GM10266 (cell line): ENCODE data around the gene SEMA4C.

Experiments
- DNase-seq: peaks from one replicate; pipeline ENCODE4 v3.0.0; 2012; ENCODE audit errors: extremely low spot score
- TF ChIP-seq, protein P1 (sequence below): IDR thresholded peaks from 2 replicates; pipeline ENCODE4 v1.5.1; 2012; ENCODE audit warnings: mild to moderate bottlenecking, low read depth; ENCODE audit not compliant: control insufficient read depth, insufficient read depth; ENCODE audit errors: missing control alignments

Gene SEMA4C

DNA sequence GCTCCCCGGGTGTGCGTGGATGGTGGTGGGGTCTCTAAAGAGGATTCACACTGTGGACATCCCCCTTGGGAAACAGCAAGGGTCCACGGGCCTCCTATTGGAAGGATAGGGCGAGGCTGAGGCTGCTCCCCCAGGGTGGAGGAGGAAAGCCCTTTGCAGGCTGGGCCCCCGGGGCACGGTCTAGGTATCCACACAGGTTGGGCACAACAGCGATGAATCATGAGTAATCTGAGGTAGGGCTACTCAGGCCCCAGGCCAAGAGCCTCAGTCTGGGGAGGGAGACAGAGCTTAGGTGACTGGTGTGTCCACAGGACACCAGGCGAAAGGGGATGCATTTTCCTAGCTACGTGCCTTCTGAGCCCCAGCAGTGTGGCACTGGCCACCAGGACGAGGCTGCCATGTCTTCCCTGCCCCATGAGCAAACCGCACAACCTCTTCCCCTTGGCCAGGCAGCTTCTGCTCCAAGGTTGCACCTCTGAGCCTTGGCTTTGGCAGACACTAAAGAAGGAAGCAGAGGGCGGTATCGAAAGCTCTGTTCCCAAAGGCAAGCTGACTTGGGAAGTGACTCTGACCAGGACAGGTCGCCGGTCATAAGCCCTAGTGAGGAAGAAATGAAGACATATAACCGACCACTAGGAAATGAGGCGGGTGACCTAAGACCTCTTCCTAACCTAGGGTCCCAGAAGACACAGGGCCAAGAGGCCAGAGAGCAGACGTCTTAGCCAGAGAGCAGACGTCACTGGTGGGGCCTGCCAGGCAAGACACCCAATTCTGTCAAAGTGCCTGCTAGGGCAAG, 14.6 kb upstream of the SEMA4C start:
- no peak for DNase-seq
- TF ChIP-seq, protein P1, sequence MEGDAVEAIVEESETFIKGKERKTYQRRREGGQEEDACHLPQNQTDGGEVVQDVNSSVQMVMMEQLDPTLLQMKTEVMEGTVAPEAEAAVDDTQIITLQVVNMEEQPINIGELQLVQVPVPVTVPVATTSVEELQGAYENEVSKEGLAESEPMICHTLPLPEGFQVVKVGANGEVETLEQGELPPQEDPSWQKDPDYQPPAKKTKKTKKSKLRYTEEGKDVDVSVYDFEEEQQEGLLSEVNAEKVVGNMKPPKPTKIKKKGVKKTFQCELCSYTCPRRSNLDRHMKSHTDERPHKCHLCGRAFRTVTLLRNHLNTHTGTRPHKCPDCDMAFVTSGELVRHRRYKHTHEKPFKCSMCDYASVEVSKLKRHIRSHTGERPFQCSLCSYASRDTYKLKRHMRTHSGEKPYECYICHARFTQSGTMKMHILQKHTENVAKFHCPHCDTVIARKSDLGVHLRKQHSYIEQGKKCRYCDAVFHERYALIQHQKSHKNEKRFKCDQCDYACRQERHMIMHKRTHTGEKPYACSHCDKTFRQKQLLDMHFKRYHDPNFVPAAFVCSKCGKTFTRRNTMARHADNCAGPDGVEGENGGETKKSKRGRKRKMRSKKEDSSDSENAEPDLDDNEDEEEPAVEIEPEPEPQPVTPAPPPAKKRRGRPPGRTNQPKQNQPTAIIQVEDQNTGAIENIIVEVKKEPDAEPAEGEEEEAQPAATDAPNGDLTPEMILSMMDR, result no peak

DNA sequence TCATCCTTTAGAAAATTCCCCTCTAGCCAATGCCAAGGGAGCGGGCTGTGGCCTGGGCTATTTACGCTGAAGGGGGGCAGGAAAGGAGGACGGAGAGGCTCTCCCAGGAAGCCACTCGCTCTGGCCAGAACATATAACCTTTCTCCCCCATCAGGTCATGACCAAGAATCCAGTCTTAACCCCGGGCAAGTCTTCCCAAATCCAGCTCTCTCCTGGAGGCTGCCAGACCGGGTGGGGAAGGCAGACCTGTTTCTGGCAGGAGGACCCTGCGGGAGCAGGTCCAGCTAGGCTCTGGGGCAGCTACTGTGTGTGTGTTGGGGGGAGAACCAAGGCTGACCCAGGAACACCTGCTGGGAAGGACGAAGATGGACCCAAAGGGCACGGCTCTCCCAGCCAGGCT, 13.4 kb upstream of the SEMA4C start:
- no peak for DNase-seq
- TF ChIP-seq, protein P1, result no peak

DNA sequence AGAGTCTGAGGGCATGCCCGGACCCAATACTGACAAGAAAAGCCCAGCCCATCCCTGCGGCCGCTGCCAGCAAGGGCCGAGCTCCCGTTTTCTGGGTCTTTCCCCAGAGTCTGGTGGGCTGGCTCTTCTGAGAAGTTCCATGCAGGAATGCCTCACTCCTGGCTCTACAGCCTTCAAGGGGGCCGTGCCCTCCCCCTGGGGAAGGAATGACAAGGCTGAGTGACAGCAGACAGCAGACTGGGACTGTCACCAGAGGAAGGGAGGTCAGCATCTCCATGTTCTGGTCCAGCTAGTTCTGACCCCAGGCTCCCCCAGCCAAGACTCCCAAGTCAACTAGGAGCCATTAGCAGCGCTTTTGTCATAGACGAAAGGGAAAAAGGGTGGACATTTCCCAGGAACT, 13.0 kb upstream of the SEMA4C start:
- DNase-seq, result no peak
- TF ChIP-seq, protein P1, result no peak

DNA sequence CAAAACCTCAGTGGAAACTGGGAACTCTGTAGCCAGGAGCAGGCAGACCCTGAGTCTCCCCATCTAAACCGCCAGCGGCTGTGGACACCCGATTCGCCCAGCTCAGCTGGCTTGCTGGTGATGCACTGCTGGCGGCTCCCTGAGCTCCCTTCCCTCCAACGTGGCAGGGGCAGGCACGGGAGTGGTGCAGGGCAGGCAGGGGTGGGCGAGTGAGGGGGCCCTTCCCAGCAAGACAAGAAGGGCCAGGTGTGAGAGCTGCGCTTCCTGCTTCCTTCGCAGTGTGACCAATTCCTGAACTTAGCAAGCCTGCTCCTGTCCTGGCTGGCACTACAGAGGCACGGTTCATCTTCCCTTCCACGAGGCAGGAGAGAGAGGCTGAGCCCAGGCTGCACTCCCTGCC, 12.3 kb upstream of the SEMA4C start:
- TF ChIP-seq, protein P1, result no peak
- DNase-seq, result no peak

DNA sequence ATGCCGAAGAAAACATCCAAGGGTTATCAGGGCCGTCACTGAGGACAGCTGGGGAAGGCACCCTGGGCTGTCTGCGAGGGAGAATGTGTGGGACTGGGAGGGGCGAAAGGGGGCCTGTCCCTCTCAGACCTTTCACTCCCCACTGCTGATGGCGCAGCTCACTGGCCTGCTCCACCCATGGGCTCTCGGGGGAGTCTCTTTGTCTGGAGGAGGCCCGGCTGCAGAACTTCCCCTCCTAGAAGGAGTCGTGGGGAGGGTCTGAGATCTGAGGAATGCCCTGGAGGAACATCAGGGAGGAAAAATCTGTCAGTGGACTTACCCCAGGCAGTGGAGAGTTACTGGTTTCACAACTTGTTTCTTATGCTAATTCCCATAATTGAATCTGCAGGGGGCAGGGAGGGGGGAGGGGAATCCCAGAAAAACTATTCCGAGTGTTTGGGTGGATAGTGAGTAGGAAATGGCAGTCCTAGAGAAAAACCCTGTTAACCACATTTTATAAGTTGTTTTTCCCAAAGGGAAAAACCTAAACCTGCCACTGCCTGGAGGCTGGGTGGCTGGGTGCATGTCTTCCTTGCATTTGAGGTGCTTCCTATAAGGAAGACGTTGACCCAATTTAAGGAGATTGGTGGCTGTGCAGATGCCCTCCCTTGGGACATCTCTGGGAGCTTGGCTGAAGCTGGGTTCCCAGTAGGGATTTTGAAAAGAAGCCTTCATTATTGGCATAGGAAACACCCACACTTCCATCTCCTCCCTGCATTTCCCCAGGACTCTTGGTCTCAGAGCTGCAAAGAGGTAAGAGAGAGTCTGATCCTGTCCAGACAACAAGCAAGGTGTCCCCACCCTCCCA, 11.7 kb upstream of the SEMA4C start:
- no peak for DNase-seq

DNA sequence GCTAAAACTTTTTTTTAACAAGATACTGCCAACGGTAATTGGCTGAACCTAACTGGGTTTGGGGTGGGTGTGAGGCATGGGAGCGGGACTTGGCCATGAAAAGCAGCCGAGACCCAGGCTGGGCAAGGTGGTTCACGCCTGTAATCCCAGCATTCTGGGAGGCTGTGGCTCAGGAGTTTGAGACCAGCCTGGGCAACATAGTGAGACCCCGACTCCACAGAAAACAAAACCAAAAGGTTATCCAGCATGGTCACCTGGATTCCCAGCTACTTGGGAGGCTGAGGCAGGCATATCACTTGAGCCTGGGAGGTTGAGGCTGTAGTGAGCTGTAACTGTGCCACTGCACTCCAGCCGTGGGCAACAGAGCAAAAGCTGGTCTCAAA, 11.0 kb upstream of the SEMA4C start:
- no peak for DNase-seq
- TF ChIP-seq, protein P1, result no peak

More for the DNA sequence above, 11.7 kb upstream of the SEMA4C start:
- TF ChIP-seq, protein P1, result no peak
